GM21526 (cell line): Measurements from ENCODE around the gene GLUL.
"Not testable (repeated sequence)": the region's sequence is repeated elsewhere in the genome, so short reads cannot be mapped to it uniquely, and the experiment has no call there.

Experiments
- ATAC-seq: cut with Tn5 transposase; IDR thresholded peaks from one replicate; pipeline ENCODE4 v1.9.1; 2021; ENCODE audit warnings: moderate library complexity; ENCODE audit not compliant: unreplicated experiment, low FRiP score

Gene GLUL

DNA sequence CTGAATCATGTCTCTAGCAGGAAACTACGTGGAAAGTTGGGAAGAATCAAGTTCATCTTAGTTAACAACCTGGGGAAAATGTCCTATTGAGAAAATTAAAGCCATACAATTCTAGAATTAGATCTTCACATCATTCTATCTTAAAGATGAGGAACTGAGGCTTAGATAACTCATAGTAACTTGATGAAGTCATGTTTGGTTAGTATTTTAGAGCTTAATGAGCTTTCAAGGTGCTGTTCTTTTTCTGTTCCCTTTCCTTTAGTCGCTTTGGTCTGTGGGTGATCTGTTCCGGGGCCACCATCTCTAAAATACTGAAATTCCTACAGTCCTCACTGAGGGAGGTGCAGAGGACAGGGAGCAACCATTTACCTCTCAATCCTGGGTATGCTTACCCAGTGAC is 4.3 kb upstream of the GLUL start:
- ATAC-seq = no peak

DNA sequence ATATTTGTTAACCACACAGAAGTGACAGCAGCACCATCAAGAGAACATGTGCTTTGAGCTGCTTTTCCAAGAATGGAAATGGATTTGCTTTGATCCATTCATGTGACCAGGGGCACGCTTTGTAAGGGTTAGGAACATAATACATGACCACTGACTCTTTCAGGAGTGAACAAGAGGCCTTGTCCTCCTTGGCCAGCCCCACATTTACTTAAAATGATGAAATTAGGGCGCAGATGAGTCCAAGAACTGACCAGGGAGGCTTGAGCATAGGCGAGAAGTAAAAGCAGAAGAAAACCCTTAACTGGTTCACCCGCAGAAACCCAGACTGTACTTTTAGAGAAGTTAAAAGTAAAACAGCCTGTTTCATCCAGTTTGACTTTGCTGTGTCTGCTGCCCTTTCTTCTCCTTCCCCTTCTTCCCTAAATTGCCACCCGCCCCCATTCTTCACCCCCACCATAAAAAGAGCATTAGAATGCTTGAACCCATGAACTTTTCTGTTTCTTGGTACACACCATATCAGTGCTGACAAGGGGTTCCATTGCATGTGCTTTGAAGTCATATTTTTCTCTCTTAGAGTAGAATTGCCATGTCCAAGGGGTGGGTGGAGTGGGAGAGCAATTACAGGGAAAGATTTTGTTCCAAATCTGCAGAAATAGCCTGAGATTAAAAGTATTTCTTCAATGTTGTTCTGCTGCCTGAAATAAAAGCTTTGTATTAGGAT is 2.6 kb upstream of the GLUL start:
- ATAC-seq = no peak

DNA sequence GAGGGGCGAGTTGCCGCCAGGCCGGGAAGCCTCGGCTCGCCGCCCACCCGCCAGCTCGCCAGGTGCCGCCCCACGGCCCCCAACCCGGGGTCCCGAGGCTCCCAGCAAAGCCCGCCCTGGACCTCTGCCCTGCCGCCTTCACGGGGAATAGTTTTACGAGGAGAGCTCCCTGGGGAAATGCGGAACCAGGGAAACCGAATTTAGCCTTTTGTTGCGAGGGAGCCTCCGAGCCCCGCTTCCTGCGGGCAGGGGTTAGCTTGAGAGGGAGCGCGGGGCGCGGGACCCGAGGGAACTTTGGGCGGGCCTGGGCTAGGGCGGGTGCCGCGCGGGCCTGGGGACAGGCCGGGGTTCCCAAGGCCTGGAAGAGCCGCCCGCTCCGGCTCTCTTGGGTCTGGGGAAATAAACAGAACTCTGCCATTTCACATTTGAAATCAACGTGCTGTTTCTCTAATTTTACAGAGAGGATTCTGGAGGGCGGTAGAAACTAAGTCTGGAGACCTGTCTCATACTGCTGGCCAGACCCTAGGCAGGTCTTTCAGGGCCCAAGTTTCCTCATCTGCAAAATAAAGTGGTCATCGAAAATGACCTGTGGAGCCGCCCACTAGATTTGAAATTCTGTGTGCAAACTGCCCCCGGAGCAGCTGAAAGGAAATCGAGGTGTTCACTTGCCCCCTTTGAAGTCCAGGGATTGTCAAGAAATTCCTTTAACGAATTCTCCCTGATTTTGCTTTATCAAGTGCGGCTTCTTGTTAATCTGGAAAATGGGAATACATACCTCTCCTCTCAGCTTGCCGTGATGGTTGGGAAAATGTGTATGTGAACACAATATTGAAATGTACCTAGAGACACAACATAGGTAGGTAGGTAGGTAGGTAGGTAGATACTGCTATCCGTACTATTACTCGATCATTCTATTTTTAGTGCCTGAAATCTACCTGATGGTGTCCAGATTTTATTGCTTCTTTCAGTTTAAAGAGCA is 749 bp upstream of the GLUL start:
- no peak for ATAC-seq

DNA sequence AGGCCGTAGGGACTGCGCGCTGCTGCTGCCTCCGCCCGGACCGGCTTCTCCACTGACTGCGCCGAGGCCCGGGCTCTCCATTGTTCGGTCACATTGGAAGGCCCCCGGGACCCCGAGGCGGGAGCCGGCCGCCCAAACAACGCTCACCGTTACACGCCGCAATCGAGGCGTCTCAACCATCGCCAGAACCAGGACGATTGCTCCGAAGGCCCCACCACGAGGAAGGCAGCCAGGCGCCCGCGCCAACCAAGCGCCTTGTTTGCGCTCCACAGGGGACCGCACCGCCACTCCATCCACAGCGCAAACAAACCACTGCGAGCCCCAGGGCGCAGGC is 595 bp downstream of the GLUL start:
- ATAC-seq = peak; percentile 1

DNA sequence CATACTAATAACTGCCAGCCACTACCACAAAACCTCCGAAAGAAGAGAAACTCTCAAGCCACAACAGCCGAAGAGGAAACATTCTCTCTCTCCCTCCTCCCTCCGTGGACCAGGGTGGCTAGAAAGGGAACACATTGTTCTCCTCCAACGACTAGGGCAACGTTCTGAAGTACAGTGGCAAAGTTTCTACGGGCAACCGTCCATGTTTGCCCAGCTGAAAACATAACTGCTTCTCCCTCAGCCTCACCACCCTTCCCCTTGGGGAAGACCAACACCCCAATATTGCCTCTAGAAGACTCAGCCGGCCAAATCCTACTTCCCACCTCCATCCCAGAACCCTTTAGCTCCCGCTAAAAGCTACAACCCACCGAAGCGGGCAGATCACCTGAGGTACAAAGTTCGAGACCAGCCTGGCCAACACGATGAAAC is 2.0 kb downstream of the GLUL start:
- ATAC-seq = no peak

DNA sequence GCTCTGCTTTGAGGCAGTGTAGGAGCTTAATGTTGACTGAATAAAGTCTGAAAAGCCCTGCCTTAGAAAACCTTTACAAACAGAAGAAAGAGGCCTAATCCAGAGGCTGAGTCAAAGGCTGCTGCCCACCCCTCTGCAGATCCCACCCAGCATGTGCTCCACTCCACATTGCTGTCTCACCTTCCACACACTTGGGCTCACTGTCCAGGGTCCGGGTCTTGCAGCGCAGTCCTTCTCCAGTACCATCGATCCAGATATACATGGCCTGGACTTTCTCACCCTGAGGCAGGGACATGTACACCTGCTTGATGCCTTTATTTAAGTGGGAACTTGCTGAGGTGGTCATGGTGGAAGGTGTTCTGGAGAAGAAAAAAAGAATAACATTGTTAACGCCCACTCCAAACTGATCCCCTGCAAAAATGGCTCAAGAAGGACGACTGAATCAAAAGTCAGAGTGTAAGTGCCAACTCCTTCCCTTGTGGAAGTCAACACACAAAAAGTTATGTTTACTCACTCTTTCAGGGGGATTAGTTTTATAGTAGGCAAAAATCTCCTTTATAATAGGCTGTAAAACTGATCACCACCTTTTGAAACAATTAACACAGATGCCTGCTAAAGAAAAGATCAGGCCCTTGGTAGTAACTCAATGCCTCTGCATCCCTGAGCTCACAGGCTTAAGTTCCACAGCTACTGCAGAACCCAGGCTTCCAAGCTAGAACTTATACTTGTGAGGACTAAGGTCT is 3.0 kb downstream of the GLUL start:
- ATAC-seq = no peak

DNA sequence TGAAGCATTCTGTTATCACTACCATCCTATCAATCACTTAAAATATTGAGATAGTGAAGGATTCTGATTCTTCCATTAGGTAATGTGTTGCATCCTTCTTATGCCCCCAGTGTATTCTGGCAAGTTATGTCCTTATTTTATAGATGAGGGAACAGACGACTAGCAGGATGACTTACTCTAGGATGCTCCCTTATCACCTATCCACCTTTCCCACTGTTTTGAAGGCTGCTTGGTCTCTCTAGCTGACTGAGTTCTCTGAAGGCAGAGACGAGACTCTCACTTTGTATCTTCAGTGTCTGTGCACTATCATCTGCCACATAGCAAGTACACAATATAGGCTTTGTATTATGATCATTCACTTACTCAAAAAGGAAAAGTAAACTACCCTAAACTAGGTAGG is 4.0 kb downstream of the GLUL start:
- no peak for ATAC-seq

DNA sequence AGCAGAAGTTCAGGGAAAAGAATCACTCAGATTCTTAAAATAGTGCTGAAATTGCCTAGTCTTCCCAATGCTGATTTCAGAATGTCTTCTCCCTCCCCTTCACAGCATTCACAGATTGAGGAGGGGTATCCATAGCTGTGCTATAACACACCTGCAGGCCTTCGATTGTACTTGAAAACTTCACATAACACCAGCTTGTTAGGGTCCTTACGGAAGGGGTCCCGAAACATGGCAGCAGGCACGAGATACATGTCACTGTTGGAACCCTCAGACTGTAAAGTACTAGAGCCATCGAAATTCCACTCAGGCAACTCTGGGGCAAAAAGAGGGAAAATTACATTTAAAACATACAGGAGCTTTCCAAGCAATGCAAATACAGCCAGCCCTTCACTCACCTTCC is 4.6 kb downstream of the GLUL start:
- ATAC-seq = no peak

DNA sequence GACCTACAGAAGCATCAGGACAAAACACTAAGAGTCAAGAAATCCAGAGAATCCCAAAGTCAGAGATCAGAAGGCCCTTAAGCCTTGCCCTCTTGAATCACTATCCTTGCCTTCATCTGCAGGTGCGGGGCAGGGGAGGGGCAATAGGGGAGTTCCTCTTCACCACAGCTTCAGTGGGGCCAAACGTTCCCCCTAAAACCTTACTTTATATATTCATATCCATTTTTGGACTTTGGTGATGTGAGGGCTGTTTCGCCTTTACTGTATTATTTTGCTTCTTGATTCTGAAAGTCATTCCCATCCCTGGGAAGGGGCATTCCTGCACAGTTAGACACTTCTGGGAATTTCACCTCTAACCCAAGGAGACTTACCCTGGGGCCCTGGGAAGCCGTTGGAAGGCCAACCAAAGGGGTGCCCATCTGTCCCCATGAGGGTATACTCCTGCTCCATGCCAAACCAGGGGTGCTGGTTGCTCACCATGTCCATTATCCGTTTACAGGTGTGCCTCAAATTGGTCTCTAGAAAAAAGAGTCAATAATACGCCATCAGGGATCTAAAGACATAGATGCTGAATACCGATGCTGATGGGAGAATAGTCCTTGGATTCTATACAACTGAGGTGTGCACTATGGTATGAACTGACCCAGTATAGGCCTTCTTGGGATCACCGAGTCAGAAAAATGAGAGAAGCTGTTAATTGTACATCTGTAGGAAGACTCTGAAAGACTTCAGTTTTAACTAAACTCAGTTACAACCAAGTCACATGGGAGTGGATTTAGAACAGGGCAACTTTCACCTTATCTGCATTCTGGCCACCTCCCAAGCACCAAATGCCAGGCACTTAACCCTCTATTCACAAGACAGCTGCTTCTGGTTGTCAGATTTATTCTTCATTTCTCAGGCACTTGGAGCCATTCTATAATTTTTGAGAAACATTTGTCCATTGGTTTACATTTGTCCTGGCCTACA is 5.4 kb downstream of the GLUL start:
- ATAC-seq = no peak

DNA sequence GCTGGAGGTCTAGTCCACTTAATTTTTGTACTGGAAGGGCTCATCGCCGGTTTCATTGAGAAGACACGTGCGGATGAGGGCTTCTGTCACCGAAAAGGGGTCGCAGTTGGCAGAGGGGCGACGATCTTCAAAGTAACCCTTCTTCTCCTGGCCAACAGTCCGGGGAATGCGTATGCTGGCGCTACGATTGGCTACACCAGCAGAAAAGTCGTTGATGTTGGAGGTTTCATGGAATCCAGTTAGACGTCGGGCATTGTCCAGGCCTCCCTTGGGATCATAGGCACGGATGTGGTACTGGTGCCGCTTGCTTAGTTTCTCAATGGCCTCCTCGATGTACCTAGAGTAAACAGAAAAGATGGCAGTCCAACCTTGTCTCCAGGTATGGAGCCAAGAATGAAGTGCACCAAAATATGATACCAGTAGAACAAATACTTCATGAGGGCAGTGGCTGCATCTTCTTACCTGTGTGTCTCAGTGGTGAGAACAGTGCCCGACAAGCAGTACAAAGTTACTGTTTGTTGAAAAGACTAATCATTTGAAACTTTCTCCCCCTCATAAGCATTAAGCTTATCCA is 7.1 kb downstream of the GLUL start:
- ATAC-seq = no peak

DNA sequence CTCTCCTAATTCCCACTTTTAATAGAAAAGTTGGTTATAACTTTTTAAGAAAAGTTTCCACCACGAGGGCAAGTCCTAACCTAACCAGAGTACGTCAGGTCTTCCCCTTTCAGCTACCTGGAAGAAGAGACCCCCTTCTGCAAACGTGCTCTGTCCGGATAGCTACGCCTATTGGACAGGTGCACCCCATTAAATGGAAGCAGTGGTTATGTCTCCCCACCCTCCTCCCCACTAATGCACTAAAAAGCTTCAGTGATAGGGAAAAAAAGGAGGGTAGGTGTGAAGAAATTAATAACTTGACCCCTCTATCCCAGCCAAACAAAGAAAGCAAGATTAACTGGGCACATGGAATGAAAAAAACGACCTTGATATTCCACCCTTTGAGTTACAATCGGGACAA is 7.7 kb downstream of the GLUL start:
- ATAC-seq = no peak

DNA sequence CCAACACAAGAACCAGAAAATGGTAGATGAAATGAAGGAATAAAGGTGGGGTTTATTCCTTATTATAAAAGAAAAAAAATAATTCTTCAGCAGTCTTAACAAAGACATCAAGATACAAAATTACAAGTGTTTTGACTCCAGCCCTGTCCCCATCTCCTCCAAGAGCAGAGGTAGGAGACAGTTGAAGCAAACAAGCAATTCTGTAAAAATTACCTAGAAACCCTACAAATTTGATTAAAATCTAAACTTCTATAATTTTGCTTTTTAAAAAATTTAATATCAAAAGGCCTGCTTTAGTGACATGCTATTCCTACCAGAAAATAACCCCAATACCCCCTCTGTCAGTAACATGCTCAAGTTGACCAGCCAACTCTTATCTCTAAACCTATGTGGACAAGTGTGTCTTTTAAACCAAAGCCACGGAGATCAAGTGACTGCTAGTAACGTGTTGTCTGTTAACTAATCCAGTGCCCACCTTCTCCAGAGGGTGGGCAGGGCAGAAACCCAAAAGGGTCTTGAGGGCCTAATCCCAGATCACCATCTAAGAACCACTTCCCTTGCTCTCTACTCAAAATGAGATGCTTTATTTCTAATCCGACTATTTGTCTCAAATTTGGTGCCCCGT is 8.4 kb downstream of the GLUL start:
- ATAC-seq = no peak

DNA sequence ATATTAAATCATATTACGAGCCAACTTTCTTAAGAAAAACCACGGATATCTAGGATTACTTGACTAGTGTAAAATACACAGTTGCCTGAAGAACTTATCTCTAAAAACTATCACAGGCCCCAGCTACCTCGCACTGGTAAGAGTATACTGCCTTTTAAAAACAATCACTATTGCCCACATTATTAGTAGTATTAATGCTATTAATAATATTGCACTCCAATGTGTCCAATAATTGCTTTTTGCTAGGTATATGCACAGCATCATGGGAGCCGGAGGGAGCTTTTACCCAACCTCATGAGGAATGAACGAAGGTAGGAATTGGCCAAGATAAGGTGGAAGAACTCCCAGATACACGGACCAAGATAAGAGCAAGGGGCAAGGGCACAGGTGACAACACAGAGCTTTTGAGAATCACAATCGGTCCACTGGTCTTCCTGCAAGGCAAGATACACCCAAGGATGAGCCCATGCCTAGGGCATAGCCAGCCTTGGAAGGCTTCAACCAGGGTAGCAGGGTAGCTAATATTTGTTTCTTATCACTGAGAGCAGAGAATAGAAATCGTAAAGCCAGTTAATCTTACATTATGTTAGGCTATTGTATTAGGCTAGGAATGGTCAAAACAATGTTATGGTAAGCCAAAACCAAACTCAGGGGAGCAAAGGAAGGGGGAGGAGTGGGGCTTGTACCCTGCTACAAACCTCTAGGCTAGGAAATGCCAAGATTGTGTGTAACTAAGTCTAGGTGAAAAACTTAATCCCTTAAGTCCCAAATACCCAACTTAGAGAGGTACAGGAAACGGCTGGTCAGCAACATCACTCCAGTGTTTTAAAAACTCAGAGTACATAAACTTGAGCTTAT is 9.4 kb downstream of the GLUL start:
- ATAC-seq = no peak

DNA sequence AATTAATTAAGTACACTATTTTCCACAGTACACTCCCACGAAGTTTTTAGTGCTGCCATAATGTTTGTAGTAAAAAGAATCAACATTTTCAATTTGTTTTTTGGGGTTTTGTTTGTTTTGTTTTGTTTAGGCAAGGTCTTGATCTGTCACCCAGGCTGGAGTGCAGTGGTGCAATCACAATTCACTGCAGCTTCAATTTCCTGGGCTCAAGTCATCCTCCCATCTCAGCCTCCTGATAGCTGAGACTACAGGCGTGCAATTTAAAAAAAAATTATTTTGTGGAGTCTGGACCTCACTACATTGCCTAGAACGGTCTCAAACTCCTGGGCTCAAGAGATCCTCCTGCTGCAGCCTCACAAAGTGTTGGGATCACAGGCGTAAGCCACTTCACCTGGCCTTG is 11.4 kb downstream of the GLUL start:
- ATAC-seq = no peak

DNA sequence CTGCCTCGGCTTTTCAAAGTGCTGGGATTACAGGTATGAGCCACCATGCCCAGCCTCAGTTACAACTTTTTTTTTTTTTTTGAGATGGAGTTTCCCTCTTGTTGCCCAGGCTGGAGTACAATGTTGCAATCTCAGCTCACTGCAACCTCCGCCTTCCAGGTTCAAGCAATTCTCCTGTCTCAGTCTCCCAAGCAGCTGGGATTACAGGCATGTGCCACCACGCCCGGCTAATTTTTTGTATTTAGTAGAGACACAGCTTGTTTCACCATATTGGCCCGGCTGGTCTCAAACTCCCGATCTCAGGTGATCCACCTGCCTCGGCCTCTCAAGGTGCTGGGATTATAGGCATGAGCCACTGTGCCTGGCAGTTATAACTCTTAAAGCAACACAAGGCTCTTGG is 11.8 kb downstream of the GLUL start:
- not testable (repeated sequence) for ATAC-seq

DNA sequence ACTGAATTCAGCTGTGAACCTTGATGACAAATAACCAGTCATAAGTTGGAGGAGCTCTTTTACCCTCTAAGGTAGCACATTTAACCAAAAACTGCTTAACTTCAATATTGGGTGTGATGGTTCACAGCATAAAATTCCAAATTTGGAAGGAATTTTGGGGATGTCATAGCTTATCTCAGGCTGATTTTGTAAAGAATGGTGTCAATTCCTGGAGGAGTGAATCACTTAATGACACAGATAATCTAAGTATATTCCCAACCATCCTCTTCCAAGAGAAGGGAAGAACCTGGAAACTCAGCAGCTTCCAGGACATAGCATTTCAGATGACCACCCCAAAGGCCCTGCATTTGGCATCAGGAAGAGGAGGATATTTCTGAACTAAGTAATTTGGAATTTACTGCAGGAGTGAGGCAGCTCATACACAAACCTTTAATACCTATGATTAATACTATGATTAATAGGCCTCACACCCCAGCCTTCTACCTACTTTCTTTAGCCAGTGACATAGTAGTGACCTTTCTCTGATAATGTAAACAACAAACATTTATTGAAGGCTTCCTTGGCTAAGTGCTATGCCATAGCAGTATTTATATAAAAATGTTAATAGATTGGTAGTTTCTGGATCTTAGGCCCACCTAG is 14.5 kb downstream of the GLUL start:
- no peak for ATAC-seq

DNA sequence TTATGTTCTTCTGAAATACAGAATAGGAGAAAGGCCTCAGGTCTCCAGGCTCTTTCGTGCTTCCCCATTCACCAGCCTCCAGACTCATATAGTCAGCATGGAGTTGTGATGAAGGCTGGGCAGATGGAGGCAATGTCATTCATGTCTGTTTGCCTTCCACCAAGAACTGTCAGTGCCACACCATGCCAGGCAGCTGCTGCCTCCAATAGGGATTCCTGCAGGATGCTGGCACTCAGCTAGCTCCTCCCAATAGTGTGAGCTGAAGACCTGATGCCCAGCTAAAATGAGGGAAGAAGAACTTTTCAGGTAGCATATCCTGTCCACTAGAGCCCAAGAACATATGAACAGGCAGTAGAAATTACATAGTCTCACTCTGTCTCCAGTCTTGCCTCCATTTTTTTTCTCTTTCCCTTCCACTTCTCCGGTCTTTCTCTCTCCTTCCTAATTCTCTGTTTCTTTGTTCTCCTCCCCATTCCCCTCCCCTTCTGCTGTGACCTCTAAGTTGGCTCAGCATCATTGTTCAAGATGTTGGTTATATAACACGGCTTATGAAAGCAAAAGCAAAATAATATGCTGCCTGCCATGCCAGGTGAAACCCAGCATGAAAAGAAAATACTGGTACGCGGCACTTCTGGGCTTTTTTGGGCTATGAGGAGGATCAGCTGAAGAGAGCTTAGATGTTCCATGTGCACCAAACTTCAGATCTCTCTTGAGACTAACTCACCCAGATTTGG is 17.3 kb downstream of the GLUL start:
- ATAC-seq = no peak
